ENCODE measurements around the gene RPL29.

The RPL29 gene

DNA sequence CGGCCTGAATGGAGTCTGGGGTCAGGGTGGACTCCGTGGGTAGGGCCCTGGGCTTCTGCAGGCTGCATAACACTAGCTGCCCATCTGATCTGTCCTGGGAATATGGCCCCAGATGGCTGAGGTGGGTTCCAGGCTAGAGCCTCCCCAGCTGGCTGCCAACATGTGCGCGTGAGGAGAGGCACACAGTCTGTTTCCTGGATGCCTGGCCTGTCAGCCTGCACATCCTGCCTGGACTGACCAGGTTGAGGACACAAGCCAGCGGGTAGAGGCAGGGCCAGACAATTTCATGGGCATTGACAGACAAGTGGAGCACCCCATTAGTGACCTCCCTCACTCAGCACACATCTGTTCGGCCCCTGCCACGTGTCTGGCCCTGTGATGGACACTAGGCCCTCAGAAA, 29.8 kb upstream of the RPL29 start:
- DNase-seq (ENCODE audit: low read depth), result no peak

- no peak for DNase-seq (ENCODE audit: low read depth)
Observed at GRCh38 chr3:52024765-52025452, 29.2 kb upstream of the RPL29 start.

DNA sequence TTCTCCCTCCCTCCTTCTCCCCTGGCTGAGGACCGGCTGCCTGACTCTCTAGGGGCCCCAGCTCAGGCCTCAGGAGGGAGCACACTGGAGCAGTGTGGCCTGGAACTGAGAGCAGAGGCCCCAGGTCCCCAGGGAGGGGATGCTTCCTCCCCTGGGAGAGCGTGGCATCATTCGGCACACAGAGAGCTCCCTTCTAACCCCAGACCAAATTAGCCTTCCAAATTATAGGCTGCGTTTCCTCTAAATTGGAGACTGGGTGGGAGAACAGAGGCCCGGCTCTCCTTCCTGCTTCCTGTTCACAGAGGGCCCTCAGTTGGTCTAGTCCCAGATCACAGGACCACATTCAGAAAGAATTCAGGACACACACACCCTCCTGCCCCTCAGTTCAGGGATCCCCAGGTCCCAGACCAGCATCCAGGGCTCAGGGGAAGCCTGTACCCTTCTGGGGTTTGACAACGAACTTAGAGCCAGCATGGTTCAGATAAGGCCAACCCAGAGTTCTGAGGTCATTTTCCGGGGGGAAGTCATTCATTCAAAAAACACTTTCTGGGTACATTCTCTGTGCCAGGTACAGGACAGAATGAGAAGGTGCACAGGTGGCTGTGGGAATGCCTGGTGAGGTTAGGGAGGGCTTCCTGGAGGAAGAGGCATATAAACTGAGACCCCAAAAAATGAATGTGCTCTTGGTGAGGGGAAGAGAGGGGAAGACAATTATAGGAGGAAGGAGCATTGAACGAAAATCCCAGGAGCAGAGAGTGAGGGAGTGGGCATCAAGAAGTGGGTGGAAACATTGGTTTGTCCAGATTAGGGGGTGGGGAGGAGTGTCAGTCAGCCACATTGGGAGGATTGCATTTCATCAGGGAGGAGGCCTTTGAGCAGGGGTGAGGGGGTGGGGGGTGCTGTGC, 28.4 kb upstream of the RPL29 start:
- DNase-seq (ENCODE audit: low read depth), result no peak

- no peak for DNase-seq (ENCODE audit: low read depth)
Observed at GRCh38 chr3:52023101-52023770, 27.5 kb upstream of the RPL29 start.

GRCh38 chr3:52022323-52023100, 26.8 kb upstream of the RPL29 start:
- no peak for DNase-seq (ENCODE audit: low read depth)

DNA sequence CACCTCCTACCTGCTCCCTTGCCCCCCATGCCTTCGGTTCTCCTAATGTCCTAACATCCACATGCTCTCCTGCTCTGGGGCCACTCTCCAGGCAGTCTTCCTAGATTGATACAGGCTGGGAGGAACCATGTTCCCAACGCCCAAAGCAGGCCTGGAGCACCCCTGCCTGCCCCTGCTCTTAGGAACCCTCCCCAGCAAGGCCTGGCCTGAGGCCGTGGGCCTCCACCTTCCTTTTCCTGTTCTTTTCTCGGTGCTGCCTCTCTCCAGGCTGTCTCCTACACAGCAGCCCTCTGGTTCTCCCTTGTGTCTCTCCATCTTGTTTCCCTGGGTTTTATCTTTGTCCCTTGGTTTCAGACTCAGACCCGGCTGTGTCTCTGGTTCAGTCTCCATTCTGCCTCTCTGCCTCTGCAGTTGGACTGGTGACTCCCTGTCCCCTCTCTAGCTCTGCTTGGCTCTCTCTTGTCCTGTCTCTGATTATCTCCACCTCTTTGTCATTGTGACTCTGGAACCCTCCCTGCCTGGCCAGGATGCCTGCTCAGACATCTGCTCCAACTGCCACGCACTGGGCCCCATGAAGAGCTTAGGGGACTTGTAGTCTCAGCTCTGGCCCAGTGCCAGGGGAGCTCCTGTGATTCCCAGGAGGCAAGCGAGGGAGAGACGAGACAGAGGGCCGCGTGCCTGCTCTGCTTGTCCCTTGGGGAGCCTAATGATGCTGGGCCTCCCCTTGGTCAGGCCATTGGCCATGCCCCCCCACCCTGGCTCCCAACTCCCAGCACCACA, 26.0 kb upstream of the RPL29 start:
- DNase-seq (ENCODE audit: low read depth), result no peak

DNA sequence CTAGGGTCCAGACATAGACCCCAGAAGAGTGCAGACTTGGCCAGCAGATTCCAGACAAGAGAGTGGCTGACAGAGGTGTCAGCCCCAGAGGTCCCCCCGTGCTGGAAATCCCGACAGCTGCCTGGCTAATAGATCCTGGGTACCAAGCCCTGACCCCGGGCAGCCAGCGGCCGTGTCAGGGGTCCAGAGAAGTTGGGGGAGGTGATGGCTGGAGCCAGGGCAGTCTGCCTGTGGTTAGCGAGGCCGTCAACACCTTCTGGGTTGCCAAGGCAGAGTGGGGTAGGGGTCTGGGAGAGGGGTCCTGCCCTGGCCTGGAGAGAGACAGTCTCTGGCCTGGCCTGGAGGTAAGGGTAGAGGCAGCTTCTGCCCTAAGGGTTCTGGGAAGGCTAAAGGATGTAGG, 25.1 kb upstream of the RPL29 start:
- DNase-seq (ENCODE audit: low read depth), result no peak

DNA sequence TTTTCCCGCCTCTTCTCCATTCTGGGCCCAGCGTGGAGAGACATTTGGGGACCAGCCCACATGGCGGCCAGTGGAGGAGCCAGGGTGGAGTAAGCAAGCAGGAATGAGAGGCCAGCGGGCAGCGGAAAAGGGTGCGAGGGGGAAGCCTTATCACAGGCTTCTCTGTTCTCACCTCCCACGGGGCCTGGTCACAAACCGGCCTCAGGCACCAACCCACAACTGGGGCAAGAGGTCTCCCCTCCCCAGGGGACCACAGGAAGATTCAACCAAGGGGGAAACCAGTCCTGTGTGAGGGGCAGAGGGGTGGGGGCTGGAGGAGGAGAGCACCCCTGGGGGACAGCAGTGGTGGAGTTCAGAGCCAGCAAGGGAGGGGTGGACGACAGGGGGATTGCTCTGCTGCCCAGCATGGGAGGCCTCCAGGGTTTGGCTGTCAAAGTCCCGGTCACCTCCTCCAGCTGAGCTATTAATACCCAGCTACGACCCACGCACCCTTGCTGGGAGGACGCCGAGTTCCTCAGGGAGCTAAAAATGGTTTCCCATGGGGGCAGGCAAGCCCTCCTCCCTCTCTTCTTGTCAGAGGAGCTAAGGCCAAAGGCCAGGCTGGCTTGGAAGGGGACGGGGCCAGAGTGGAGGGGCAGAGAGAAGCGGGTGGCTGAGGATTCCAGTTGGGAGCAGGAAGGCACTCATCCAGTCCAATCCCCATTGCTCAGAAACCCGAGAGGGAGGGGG, 23.8 kb upstream of the RPL29 start:
- no peak for DNase-seq (ENCODE audit: low read depth)

DNA sequence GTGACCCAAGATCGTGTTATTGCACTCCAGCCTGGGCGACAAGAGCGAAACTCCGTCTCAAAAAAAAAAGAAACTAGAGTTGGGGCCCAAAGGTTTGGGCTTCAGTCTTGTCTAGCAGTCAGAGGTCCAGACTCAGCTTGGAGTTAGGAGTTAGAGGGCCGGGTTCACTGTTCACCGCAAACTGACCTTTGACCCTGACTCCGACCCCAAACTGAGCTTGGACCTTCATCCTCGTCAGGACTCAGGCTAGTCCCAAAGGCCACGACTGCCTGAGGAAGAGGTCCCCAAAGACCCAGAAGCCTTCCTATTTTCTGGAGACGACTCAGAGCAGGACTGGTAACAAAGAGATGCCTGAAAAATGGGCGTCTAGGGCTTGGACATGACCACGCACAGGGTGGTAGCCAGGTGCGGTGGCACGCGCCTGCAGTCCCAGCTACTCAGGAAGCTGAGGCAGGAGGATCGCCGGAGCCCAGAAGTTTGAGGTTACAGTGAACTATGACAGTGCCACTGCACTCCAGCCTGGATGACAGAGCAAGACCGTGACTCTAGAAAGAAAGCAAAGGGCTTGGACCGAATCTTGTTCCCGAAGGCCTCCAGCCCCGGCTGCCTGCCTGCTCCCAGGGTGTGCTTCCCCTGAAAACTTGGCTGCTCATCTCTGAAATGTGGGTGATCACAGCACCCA, 22.8 kb upstream of the RPL29 start:
- no peak for DNase-seq (ENCODE audit: low read depth)

DNA sequence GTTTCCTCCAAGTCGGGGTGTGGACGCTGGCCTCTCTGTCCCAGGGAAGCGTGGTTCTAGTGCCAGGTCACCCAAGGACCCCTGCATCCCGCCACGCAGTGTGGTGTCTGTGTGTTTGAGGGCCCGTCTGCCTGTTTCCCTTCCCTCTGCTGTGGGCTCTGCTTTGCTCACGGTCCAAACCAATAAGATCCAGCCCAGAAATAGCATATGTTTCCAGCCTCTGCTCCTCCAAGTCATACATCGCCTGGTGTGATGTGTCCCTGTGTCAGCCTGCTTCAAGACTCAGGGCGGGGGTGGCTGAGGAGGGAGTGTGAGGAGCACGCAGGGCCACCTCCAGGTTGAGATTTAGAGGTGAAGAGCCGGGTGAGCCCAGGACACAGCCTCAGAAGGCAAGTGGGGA, 21.9 kb upstream of the RPL29 start:
- DNase-seq (ENCODE audit: low read depth), result no peak

- DNase-seq (ENCODE audit: low read depth), result no peak
Observed at GRCh38 chr3:52015438-52016228, 19.9 kb upstream of the RPL29 start.

- no peak for DNase-seq (ENCODE audit: low read depth)
Observed at GRCh38 chr3:52014613-52015012, 18.9 kb upstream of the RPL29 start.

DNA sequence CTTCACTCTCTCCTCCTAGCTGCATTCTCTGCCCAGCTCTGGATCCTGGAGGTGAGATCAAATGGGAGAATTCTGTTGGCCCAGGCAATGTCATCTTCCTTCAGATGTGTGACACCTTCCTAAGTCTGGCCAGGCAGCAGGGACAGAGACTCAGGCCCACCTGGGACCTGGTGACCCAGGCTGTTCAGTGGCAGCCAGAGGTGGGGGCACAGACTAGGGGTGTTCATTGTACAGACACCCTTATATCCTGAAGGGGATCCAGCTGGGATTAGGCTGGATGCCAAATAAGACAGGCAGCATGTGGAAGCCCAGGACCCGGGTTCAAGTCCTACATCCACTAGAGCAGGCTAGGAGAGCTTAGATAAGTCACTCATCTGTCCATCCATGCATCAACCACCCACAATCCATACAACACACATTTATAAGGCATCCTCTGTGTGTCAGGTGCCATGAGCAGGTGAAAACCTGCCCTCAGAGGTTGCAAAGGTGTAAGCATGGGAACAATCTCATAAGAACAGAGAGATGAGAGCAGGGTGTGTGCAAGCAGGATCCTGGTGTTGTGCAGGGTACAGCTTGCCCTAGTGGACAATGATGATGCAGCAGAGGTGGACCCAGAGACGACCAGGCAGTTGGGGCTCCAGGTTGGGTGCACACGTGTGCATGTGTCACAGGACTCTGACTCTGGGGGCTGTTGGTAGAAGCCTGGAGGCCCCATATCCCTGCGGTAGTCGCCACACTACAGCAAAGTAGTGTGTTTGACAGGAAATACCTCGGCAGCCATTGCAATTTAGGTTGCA, 18.3 kb upstream of the RPL29 start:
- DNase-seq (ENCODE audit: low read depth), result no peak

- no peak for DNase-seq (ENCODE audit: low read depth)
Observed at GRCh38 chr3:52012699-52013098, 17.0 kb upstream of the RPL29 start.

DNA sequence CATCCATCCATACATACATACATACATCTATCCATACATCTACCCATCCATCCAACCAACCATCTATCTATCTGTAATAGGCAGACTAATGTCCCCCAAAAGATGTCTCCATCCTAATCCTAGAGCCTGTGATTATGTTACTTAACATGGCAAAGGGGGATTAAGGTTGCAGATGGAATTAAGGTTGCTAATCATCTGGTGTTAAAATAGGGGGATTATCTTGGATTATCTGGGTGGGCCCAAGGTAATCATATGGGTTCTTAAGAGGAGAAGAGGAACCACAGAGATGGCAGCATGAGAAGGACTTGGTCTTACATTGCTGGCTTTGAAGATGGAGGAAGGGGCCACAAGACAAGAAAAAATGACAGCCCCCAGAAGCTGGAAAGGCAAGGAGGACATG, 14.7 kb upstream of the RPL29 start:
- no peak for DNase-seq (ENCODE audit: low read depth)

GRCh38 chr3:52007291-52007690, 11.6 kb upstream of the RPL29 start:
- DNase-seq (ENCODE audit: low read depth), result no peak

DNA sequence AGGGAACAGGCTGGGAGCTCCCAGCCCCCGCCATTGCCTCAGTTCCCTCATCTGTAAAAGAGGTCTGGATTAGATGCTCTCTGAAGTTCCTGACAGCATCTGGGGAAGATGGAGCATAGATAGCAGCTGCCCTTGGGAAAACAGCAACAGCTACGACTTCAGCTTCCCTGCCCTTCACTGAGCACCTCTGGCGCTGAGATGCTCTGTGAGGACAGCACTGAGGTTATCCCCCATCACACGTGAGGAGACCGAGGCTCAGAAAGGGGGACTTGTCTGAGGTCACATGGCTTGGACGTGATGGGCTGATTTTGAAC, 11.1 kb upstream of the RPL29 start:
- no peak for DNase-seq (ENCODE audit: low read depth)

- DNase-seq (ENCODE audit: low read depth), result no peak
Observed at GRCh38 chr3:52006017-52006819, 10.5 kb upstream of the RPL29 start.
